HuH-7 (cell line): ENCODE measurements around the gene PSMC6.

Experiments used
- DNase-seq: peaks from one replicate; pipeline ENCODE4 v3.0.0; 2011; ENCODE audit warnings: low spot score

PSMC6 gene

DNA sequence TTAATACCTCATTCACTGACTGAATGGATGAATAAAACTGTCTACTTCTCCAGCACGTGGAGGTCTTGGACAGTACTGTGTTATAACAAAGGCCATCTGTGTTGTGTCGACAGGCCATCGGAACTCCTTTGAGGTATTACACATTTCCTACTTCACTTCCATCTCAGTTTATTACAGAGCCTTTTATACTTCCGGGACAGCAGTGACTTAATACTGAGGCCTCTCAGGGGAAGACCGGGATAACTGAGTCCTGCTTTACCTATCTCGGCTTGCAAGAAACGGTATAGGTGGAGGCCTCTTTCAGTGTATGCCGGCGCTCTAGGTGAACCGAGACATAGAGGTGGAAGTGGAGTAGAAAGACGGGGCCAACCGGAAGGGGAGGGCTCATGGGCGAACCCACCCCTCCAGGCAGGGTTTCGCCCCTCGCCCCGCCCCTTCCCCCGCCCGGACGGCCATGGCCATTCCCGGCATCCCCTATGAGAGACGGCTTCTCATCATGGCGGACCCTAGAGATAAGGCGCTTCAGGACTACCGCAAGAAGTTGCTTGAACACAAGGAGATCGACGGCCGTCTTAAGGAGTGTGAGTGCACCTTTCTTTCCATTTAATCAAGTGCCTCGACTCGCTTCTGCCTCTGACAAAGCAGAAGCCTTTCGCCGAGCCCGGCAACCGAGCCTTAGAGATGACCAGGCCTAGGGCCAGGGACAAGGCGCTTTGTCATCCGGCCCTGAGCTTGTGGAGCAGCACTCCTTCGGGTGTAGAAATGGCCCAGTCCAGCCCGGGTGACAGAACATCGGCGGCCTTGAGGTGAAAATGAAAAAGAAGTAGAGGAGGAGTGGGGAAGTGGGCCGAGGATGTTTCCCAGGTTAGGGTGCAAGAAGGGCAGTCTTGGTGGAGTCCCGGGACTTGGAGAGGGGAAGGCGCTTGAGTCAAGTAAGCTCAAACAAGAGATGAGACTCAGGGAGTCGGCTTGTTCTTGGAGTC lies at the start of gene PSMC6:
PSMC6 (plus strand) TSS at position 477 of the 983 bp plus-strand sequence; CDS start at position 497, 20 bp downstream.
- DNase-seq: peak; percentile 64

DNA sequence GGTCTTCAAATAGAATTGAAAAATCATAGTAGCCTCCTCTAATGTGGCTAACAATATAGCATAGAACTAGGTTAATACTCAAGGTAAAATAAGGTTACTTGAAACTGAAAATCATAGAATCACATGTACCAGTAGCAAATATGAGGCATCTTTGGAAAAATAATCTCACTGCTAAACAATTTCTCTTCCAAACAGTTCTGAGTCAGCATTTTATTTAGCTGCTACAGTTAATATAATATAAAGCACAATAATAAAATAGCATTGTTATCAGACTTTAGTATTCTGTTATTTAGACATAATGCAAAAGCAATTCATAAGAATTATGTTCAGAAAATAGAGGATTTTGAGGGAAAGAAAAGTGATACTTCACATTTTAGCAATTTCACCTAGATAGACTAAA lies 46.7 kb upstream of the PSMC6 start:
- no peak for DNase-seq

DNA sequence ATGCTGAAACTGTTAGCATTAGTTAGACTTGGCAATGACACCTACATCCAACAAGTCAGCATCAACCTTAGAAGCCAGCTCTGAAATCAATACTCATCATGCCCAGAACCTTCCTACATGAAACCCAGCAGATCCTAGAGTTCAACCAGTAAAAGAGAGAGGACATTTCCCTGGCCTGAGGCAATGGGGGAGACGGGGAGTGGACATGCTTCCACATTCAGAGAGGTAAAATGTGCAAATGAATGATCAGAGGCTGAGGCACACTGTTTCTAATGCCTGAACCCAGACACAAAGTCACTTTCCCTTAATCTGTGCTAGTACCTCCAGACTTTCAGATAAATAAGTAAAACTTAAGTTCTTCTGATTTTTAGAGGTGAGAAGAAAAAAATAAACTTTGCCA lies 46.2 kb upstream of the PSMC6 start:
- DNase-seq: no peak

DNA sequence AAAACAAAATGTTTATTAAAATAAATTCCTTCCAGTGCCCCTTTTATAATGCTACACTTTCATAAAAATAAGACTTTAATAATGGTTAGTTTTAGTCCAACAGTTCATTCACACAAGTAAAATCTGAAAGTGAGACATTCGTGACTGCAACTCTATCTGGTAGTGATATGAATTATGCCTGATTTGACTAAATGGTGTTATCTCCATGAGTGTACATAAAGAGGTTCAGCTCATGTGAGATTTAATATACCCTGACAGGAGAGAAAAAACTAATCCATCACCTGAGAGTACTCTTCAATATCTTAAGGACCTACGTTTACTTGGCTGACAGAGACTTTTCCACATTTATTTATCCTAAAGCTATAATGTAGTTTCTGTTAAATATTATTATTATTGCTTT lies 45.7 kb upstream of the PSMC6 start:
- DNase-seq: no peak

DNA sequence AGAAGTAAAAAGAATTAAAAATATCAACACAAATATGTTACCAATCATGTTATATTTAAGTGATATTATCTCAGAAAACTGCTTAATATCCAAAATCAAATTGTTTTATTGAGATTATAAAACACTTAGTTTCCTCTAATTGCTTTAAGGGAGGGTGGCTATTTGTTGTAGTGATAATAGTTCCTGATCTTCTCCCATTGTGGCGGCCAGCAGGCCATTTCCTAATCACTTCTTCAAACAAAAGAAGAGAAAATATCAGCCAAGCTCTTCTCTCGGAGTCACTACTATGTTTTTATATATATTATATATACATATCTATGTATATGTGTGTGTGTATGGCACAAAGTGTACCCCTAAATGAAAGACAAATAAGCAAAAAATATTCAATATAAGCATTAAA lies 43.1 kb upstream of the PSMC6 start:
- DNase-seq: no peak

DNA sequence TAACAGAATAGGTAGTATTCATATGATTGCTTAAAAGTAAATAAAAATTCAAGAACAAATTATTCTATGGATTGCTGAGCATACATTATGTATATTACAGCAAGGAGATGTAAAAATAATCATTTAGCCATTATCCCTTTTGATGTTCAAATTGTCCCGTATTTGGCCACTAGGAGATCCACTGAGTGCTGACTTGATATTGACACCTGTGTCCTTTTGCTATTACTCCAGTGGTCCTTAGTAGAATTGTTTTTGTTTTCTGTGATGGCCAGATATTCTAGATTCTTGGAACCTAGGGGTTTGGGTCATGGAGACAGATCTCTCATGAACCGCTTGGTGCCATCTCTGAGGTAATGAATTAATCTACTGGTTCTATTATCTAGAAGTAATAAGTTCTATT lies 28.4 kb upstream of the PSMC6 start:
- no peak for DNase-seq

DNA sequence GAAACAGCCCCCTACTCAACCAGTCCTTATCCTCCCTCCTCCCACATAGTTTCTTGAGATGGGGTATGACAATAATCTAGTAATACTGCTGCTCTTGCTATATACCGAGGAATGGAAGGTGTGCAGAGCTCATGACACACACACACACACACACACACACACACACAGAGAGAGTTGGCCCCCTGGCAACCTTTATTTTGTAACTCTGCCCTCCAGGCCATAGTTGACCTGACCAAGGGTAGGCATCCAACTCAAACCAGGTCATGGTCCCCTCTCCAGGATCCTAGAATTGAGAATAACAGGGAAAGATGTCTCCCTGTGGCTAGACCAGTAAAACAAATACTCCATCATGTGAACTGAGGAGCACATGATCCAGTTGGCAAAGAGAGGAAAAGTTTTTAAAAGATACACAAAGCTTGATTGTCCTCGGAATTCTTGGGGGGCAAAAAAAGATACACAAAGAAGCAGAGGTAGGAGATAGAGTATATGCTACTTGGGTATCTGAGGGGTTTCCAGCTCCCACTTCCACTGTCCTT lies 22.9 kb upstream of the PSMC6 start:
- no peak for DNase-seq

DNA sequence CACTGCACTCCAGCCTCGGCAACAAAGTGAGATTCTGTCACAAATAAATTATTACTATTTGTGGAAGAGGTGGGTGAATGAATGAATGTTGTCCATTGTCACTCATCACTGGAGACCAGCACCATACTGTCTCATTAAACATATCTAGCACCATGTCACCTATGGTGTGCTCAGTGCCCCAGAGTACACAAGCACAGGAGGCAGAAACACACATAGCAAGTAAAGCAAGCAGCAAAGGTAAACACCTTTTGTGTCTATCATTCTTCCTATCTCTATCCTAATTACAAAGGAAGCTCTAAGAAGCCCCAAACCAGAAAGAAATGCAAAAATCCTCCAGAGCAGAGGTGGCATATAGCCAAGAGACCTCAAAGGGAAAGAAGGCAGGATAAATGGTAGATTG lies 20.8 kb upstream of the PSMC6 start:
- DNase-seq: no peak

DNA sequence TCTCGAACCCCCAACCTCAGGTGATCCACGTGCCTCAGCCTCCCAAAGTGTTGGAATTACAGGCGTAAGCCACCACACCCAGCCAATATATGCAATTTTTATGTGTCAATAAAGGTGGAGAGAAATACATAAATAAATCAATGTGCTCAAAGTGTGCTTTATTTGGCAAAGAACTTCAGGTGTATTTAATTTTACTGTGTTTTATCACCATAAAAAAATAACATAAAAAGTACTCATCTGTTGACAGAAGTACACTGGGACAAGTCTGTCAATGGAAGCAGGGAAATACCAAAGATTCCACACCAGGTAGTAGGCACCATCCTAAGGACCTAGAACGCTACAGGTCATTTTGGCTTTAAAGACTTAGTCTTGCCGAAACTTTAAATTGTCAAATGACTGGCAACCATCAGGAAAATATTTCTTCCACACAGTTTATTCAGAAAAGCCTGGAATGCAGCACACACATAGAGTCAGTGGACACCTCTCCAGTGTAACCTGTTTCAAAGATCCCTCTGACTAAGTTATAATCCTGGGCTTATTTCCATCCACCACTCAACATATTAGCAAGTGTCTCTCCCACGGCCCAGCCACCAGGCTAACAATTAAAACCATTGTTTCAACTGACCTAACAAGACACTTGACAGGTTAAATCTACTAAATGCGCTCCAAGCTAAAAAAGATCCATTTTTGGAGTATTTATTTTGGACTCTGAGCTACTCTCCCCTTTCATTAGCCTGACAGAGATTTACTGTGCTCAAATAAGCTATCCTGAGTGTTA lies 15.8 kb upstream of the PSMC6 start:
- DNase-seq: no peak

DNA sequence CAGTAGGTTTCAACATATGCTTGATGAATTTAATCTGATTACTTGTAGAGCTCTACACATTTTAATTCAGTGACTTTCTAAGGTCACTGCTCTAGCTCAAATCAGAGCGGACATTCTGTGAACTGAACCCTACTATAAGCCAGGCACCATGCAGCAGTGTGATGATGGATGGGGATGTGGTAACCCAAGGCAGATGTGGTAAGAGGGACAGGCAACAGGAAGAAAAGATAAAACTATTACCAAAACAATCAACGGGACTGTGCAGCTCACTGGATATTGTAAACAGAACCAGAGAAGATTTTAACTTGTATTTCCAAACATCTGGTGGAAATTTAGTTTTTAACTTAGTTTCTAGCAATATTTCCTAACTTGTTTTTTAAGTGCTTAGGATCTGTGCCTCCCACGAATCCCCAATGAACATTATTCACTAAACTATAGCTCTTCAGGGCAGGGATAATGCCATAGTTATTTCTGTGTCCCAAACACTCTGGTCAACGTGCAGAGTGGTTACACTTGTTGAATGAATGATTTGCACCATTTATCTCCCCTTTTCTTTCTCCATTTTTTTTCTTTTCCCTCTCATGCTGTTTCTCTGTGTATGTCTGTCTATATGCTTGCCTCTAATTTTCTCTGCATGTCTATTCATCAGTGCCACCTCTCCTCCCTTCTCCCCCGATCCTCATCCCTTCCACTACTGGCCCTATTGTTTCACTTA lies 14.6 kb upstream of the PSMC6 start:
- peak; percentile 23 for DNase-seq

DNA sequence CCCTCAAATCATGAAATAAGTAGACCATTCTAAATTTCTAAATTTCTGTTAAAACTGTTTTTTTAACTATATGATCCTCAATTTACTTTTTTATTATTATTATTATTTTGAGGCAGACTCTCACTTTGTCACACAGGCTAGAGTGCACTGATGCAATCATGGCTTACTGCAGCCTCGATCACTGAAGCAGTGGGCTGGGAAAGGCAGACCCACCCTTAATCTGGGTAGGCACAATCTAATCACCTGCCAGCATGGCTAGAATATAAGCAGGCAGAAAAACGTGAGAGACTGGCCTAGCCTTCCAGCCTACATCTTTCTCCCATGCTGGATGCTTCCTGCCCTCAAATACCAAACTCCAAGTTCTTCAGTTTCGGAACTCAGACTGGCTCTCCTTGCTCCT lies 14.0 kb upstream of the PSMC6 start:
- no peak for DNase-seq

DNA sequence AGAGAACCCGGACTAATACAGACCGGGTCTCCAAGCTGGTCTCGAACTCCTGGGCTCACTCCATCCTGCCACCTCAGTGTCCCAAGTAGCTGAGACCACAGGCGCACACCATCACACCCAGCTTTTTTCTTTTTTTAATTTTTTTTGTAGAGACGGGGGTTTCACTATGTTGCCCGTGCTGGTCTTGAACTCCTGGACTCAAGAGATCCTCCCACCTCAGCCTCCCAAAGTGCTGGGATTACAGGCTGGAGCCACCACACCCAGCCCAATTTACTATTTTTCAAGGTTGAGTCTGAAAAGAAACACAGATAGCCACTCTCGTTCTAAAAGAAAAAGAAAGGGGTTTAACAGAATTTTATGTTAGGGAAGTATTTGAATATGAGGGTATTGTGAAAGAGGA lies 13.5 kb upstream of the PSMC6 start:
- no peak for DNase-seq

DNA sequence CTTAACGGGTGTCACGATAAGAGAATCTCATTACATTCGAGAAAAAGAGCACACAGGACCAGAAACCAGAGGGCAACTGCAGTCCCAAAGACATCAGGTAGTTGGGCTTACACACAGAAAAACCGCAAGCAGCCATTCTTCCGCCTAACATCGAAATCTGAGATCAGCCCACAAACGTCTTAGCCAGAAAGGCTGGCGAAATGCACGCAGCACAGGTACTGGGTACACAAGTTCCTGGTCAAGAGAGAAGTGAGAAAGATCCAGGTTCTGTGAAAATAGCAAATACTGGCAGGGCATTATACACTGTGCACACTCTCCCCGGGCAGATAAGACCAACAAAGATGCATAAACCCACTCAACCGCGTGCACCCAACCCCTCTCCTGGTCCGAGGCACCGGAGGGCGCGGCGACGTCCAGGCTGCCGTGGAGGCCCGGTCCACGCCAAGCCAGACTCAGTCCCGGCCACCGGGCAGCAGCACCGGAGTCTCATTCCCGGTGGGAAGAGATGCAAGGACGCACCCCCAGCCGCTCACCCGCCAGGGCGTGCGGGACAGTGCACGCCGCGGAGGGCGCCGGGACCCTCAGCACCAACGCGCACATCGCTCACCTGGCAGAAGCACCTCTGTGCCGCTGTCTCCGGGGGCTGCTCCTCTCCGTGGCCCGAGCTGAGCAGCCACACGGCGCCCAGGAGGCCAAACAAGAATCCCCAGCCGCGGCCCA lies 12.1 kb upstream of the PSMC6 start:
- DNase-seq: peak; percentile 16

DNA sequence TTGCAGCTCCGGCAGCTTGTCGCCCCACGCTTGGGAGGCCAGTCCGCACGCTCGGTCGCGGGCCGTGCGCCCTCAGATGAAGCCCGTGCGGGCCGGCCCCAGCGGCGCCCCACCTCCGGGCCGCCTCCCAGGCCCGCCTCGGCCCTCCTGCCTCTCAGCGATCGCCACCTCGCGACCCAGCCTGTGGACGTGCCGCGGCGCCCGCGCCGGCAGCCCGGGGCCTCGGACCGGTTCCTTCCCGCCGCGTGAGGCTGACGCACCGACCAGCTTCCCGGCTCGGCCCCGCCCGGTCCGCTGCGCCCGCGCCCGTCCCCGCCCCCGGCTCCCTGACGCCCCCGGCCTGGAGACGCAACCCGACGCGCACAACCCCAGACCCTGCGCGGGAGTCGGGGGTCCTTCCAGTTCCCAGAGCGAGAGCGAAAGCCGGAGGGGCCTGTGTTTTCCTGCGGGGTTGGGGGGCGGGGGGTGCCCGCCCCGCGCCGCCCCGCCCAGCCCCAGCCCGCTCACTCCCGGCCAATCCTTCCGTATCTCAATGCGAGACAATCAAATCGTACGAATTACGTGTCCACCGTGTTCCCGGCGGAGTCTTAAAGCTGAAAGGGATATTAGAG lies 11.4 kb upstream of the PSMC6 start, which contains the start of gene ERO1A:
ERO1A (minus strand) TSS at position 78 of the 611 bp plus-strand sequence; CDS start at position 1, 77 bp downstream.
- peak; percentile 43 for DNase-seq

DNA sequence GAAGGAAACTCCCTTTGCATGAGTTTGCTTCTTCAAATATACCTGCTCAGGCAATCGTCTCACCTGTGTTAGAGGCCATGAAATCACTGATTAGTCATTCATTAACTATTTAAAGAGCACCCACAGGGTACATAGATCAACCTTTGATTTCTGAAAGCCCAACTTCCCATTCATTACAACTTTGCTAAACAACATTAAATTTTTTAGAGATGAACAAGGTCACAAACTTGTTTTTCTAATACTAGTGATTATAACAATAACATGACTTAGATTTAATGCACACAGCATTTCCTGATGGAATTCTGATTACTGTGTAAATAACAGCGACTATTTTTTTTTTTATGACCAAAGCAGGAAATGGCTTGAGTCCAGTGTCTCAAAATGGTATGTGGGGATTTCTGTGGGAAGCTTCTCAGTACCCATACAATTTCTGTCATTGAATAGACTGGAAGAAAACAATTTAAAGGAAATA lies 6.3 kb upstream of the PSMC6 start:
- DNase-seq: no peak

DNA sequence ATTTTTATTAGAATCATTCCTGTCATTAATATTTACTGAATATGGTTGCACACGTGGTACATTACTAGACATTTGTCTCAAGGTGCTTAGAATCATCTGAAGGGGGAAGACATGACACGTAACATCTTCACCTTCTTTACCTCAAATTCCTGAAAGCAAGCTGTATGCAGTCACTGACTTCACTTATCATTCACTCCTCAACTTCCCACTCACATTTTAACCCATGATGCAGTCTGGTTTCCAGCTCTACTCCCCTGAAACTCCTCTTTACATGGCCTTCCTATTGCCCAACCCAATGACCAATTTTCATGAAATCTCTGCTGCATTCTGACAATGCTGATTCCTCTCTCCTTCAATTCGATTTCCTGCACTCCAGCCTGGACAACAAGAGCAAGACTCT lies 5.8 kb upstream of the PSMC6 start:
- DNase-seq: no peak

DNA sequence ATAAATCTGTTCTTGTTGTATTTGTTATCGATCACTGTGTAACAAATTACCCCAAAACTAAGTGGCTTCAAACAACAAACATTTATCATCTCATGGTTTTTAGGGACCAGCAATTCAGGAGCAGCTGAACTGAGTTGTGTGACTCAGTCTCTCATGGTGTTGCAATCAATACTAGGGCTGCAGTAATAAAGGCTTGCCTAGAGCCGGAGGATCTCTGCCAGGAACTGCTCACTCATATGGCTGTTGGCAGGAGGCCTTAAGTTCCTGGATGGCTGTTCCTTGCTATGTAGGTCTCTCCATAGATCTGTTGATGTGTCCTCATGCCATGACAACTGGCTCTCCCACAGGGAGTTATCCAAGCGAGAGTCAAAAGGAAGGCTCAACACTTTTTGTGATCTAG lies 3.8 kb upstream of the PSMC6 start:
- no peak for DNase-seq

DNA sequence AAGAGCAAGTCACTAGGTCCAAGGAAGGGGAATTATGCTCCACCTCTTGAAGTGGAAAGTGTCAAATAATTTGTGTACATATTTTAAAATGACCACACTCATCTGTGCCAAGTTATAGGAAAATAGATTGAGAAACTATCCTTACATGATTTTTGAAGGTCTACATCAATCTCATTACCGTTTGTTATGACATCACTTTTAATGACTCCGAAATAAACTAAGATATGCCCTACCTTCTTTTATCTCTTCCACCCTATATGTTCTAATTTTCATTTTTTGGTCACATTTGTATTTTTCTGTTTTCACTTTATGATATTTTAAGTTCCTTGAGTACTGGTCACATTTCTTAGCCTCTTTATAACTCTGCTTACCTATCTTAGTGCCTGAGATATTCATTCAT lies 3.3 kb upstream of the PSMC6 start:
- no peak for DNase-seq

DNA sequence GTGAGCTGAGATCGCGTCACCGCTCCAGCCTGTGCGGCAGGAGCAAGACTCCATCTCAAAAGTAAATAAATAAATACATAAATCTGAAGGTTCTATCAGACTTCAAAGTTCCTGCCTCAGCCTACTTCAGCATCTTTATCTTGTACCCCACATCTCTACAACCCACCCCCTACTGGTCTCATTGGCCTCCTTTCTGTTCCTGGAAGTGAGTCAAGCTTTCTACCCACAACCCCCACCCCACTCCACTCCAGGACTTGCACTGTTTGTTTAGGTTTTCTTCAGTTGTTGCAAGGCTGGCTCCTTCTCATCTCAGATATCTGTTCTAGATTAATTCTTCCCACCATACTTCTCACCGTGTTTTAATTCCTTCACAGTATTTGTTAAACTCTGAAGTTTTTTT lies 714 bp upstream of the PSMC6 start:
- no peak for DNase-seq

DNA sequence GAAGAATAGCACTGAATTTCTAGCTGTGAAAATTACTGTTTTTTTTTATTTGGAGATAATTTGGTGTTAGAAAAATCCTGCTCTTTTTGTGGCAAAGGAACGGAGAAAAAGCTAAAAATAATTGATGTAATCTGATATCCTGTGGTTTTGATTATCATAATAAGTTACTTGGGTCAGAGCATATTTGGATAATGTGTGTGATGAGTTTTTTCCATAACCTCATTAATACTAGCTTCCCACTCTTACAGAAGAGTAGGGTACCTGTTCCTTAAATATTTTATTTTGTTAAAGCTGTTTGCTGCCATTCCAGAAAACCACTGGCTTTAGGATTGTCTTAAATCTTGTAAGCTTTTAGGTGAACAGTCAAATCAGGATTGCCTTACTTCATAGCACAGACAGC lies 4.7 kb downstream of the PSMC6 start:
- DNase-seq: no peak

DNA sequence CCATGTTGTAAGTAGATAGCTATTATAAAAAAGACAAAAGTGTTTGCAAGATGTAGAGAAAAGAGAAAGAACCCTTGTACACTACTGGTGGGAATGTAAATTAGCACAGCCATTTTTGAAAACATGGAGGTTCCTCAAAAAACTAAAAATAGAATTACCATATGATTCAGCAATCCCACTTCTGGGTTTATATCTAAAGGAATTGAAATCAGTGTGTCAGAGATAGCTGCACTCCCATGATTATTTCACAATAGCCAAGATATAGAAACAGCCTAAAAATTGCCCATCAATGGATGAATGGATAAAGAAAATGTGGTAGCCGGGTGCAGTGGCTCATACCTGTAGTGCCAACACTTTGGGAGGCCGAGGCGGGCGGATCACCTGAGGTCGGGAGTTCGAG lies 9.2 kb downstream of the PSMC6 start:
- DNase-seq: no peak
